Parietal lobe (tissue), 1 donor: Measurements from ENCODE around the gene SFRP5. TPM values are rescaled to one million over a fixed set of nuclear protein-coding genes. Genes with fewer than 3 reads are reported as not detected.

ENCODE experiments used
- total RNA-seq: library from RNA; depleted of rRNA; stranded (reverse); fragments of >200 nt; gene quantifications from one replicate; pipeline ENCODE4 v1.2.3, GENCODE V29; 2014

Gene SFRP5
- total RNA-seq = 0.94 TPM

GRCh38 chr10:97771913-97772823 is at the start of gene SFRP5:
SFRP5 (minus strand) TSS chr10:97771999; CDS start chr10:97771833, 166 bp downstream.

DNA sequence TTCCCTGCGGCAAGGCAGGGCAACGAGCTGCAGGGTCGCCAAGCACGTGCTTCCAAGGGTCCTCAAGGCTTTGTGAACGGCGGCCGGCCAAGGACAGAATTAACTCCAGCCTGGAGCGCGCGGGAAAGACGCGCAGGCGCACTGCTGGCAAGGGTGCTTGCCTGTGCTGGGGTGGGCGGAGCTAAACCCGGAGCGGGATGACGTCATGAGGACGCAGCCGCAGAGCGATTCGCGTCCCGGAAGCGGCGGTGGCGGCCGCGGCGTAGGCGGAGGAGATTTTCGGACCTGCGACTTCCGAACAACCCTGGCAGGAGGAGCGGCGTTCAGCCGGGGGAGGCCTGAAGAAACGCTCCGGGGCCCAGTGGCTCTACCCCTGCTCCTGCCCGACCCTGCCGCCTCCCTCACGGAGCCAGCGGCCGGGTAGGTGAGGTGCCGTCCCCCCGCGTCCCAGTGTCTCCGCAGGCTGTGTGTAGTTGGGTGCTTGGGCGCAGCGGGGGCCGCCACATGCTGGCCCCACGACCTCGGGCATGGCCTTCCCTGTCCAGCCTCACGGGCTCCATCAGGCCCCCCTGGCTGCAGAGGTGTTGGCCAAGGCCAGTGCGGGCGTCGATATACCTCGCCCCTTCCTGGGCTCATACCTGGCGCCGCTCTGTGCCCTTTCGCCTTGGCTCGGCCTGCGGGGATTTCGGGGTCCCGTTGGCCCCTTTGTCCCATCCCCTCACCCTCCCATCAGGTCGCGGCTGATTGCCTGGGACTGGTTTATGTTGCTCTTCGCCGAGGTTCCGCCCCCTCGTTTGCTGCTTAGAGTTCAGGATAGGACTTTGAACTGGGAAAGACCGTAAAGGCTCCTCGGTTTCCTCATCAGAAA is 34.7 kb downstream of the SFRP5 start, which contains the start of gene ZFYVE27:
TSS of gene ZFYVE27 (plus strand) at position 227 of the 868 bp plus-strand sequence. CDS start 1,350 bp downstream, outside the sequence.

Other genes with a start within 250 kb of the SFRP5 start
- not detected for gene ANKRD2, start 199.2 kb downstream of the SFRP5 start, total RNA-seq
- 0.31 TPM for gene HOGA1, start 187.6 kb downstream of the SFRP5 start, total RNA-seq
- gene C10orf62, start 182.3 kb downstream of the SFRP5 start, total RNA-seq = not detected
- 26.0 TPM for gene MORN4, start 138.5 kb downstream of the SFRP5 start, total RNA-seq
- gene PI4K2A, start 131.3 kb downstream of the SFRP5 start, total RNA-seq = 10.3 TPM
- 0.94 TPM for gene AVPI1, start 84.8 kb downstream of the SFRP5 start, total RNA-seq
- 5.0 TPM for gene MARVELD1, start 58.3 kb downstream of the SFRP5 start, total RNA-seq
- gene ZFYVE27, start 34.9 kb downstream of the SFRP5 start, total RNA-seq = 68.5 TPM
- 16.6 TPM for gene GOLGA7B, start 77.8 kb upstream of the SFRP5 start, total RNA-seq